ENCODE measurements around the gene ZNF511.
"Not testable (repeated sequence)": the region's sequence is repeated elsewhere in the genome, so short reads cannot be mapped to it uniquely, and the experiment has no call there.

DNA sequence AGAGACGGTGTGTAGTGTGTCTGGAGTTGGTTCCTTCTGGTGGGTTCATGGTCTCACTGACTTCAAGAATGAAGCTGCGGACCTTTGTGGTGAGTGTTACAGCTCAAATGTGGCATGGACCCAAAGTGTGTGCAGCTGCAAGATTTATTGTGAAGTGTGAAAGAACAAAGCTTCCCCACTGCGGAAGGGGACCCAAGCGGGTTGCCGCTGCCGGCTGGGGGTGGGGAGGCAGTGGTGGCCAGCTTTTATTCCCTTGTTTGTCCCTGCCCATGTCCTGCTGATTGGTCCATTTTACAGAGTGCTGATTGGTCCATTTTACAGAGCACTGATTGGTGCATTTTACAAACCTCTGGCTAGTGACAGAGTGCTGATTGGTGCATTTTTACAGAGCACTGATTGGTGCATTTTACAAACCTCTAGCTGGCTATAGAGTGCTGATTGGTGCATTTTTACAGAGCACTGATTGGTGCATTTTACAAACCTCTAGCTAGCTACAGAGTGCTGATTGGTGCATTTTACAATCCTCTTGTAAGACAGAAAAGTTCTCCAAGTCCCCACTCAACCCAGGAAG lies 12.2 kb downstream of the ZNF511 start:
- TF ChIP-seq, protein P1, sequence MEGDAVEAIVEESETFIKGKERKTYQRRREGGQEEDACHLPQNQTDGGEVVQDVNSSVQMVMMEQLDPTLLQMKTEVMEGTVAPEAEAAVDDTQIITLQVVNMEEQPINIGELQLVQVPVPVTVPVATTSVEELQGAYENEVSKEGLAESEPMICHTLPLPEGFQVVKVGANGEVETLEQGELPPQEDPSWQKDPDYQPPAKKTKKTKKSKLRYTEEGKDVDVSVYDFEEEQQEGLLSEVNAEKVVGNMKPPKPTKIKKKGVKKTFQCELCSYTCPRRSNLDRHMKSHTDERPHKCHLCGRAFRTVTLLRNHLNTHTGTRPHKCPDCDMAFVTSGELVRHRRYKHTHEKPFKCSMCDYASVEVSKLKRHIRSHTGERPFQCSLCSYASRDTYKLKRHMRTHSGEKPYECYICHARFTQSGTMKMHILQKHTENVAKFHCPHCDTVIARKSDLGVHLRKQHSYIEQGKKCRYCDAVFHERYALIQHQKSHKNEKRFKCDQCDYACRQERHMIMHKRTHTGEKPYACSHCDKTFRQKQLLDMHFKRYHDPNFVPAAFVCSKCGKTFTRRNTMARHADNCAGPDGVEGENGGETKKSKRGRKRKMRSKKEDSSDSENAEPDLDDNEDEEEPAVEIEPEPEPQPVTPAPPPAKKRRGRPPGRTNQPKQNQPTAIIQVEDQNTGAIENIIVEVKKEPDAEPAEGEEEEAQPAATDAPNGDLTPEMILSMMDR (IDR thresholded peaks at IDR 0.05), result not testable (repeated sequence)
- not testable (repeated sequence) for TF ChIP-seq ZFX (IDR thresholded peaks at IDR 0.05; ENCODE audit: borderline replicate concordance)
